CD4-positive, alpha-beta T cell (primary cell): ENCODE results near the gene ERFE. TPM values are rescaled to one million over a fixed set of nuclear protein-coding genes. Genes with fewer than 3 reads are reported as not detected.

Experiments used
- ATAC-seq: fragments of 200-7000 bp; cut with Tn5 transposase; one replicate; pipeline ENCODE4 v1.10.0; 2022; ENCODE audit warnings: mild to moderate bottlenecking; ENCODE audit not compliant: poor library complexity
- CTCF ChIA-PET: fragments of 350-600 bp; sonication (Branson Sonifier 250); formaldehyde crosslinking; loops from one replicate; lab custom pipeline; 2021; ENCODE audit warnings: antibody characterized with exemption, inconsistent platforms; lab: Charles Lee
- POLR2A ChIA-PET: fragments of 350-600 bp; sonication (Branson Sonifier 250); formaldehyde crosslinking; loops from one replicate; lab custom pipeline; 2021; ENCODE audit warnings: antibody characterized with exemption, inconsistent platforms; lab: Charles Lee
- DNase-seq, 14 experiments: peaks; one replicate each; pipeline ENCODE4 v3.0.0-alpha.2; 2013 to 2020; ENCODE audit warnings: mixed read lengths in 2 of 14
- H3K27ac ChIP-seq, 2 donors: one replicate each; pipeline versions ENCODE4 v1.5.1 to v1.7.0; 2013; ENCODE audit warnings: low read length in 2 of 2, low read depth in 1 of 2, mild to moderate bottlenecking in 1 of 2
- H3K27me3 ChIP-seq, 2 experiments: 1 replicate in 1 of 2; 2 replicates in 1 of 2; pipeline versions ENCODE4 v1.6.1 to v1.7.0; 2013; ENCODE audit warnings: low read length in 2 of 2, control low read depth in 1 of 2, mild to moderate bottlenecking in 1 of 2, moderate library complexity in 1 of 2; ENCODE audit not compliant: insufficient read depth in 2 of 2, control insufficient read depth in 1 of 2
- H3K36me3 ChIP-seq: one replicate; pipeline ENCODE4 v1.6.1; 2013; ENCODE audit warnings: low read length, control low read depth; ENCODE audit not compliant: insufficient read depth
- H3K4me1 ChIP-seq: one replicate; pipeline ENCODE4 v1.6.1; 2013; ENCODE audit warnings: low read length, control low read depth; ENCODE audit not compliant: insufficient read depth
- H3K4me3 ChIP-seq: one replicate; pipeline ENCODE4 v1.5.1; 2013; ENCODE audit warnings: mild to moderate bottlenecking, low read length, moderate library complexity
- H3K9me3 ChIP-seq, 2 experiments: 1 replicate in 1 of 2; 2 replicates in 1 of 2; pipeline versions ENCODE4 v1.6.1 to v1.7.0; 2013; ENCODE audit warnings: low read length in 2 of 2, mild to moderate bottlenecking in 2 of 2, control low read depth in 1 of 2, moderate library complexity in 1 of 2; ENCODE audit not compliant: control insufficient read depth in 1 of 2, insufficient read depth in 1 of 2
- H3K27ac Mint-ChIP-seq: one replicate; pipeline ENCODE4 v1.8.0; 2020; ENCODE audit warnings: mixed read lengths
- H3K27me3 Mint-ChIP-seq: one replicate; pipeline ENCODE4 v1.8.0; 2021; ENCODE audit warnings: mixed read lengths
- H3K36me3 Mint-ChIP-seq: one replicate; pipeline ENCODE4 v1.8.0; 2021; ENCODE audit warnings: low read depth, mixed read lengths
- H3K4me1 Mint-ChIP-seq: one replicate; pipeline ENCODE4 v1.8.0; 2021; ENCODE audit warnings: low read depth, mixed read lengths
- H3K4me3 Mint-ChIP-seq: one replicate; pipeline ENCODE4 v1.8.0; 2020; ENCODE audit warnings: mild to moderate bottlenecking, mixed read lengths
- H3K9me3 Mint-ChIP-seq: one replicate; pipeline ENCODE4 v1.8.0; 2020; ENCODE audit warnings: mixed read lengths
- intact Hi-C, 2 experiments: fragments of 100-400 bp; cut with DNase I in 1 of 2; cut with micrococcal nuclease in 1 of 2; formaldehyde crosslinking; loops; one replicate each; pipeline versions ENCODE4 v1.15.1 to v1.9.0; 2023 to 2025; cut with DNase I, micrococcal nuclease
- total RNA-seq, 174 experiments: library from RNA in 2 of 174; stranded (reverse) in 2 of 174; gene quantifications; one replicate each; pipeline ENCODE4 v1.2.3 and lab custom pipeline; 2021 to 2026
- TF ChIP-seq, protein P1 (sequence below): fragments of 200-600 bp; IDR thresholded peaks from one replicate; pipeline ENCODE4 v1.8.0; 2022; ENCODE audit warnings: antibody characterized with exemption, mild to moderate bottlenecking

Gene ERFE
- total RNA-seq, 2 experiments from 2014 or later: not detected

DNA sequence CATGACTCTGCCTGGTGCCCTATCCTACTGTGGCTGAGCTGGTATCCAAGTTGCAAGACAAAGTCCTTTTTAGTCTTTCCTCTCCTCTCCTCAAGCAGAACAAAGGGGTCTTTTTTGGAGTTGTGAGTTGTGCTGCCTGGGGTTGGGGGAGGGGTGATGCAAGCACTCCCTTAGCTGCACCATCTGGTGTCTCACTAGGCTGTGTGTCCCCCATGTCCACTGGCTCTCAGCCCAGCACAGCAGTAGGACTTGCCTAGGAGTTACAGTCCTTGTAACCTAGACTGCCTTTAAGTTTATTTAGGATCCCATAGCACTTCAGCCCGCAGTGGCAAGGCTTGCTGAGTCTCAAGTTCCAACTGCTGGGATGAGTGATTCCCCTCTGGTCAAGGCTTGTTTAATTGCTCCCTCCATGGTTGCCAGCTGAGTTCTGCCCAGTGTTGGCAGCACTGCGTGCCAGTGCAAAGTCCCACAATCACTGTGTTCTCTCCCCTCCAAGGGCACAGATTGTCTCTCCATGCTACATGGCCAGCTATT lies 57.9 kb downstream of the ERFE start:
- ChIA-PET CTCF (interaction anchor here (0.6 kb wide), 2 partner anchors 21 to 210 kb away, joined by 3 read pairs; no protein-coding TSS in a partner anchor), POLR2A (no interaction called here)
- H3K27me3 Mint-ChIP-seq: peaks cover 17% of the 10 kb centered on the region
- H3K36me3 Mint-ChIP-seq: no peaks in the 10 kb centered on the region
- H3K27ac Mint-ChIP-seq: no peak overlapping the region
- H3K27me3 ChIP-seq: peaks cover 4 to 8% of the 10 kb centered on the region in 2 experiments
- intact Hi-C loops: no loop called here
- no peak for ATAC-seq
- H3K9me3 ChIP-seq: no peaks in the 10 kb centered on the region
- H3K9me3 Mint-ChIP-seq: no peaks in the 10 kb centered on the region
- H3K4me3 ChIP-seq: no peak overlapping the region
- H3K4me1 ChIP-seq: no peaks in the 10 kb centered on the region
- H3K4me3 Mint-ChIP-seq: no peak overlapping the region
- H3K4me1 Mint-ChIP-seq: no peaks in the 10 kb centered on the region
- TF ChIP-seq, protein P1, sequence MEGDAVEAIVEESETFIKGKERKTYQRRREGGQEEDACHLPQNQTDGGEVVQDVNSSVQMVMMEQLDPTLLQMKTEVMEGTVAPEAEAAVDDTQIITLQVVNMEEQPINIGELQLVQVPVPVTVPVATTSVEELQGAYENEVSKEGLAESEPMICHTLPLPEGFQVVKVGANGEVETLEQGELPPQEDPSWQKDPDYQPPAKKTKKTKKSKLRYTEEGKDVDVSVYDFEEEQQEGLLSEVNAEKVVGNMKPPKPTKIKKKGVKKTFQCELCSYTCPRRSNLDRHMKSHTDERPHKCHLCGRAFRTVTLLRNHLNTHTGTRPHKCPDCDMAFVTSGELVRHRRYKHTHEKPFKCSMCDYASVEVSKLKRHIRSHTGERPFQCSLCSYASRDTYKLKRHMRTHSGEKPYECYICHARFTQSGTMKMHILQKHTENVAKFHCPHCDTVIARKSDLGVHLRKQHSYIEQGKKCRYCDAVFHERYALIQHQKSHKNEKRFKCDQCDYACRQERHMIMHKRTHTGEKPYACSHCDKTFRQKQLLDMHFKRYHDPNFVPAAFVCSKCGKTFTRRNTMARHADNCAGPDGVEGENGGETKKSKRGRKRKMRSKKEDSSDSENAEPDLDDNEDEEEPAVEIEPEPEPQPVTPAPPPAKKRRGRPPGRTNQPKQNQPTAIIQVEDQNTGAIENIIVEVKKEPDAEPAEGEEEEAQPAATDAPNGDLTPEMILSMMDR: no peak
- DNase-seq: no peak
- no peaks in the 10 kb centered on the region for H3K36me3 ChIP-seq
- no peak overlapping the region for H3K27ac ChIP-seq

Other genes starting within 250 kb of the ERFE start
- gene UBE2F, start 192.0 kb upstream of the ERFE start, total RNA-seq: 10 to 100 TPM; 23.2 to 27.4 TPM
- gene SCLY, start 98.0 kb upstream of the ERFE start, total RNA-seq: 1 to 10 TPM; 8.9 to 9.6 TPM
- not detected for gene ESPNL, start 58.6 kb upstream of the ERFE start, total RNA-seq
- not detected for gene KLHL30, start 20.3 kb upstream of the ERFE start, total RNA-seq
- 100 to 1,000 TPM; 133 to 143 TPM for gene ILKAP, start 44.7 kb downstream of the ERFE start, total RNA-seq
- 1 to 10 TPM; 1.5 to 1.9 TPM for gene HES6, start 81.1 kb downstream of the ERFE start, total RNA-seq
- 10 to 100 TPM; 33.8 to 38.2 TPM for gene PER2, start 129.6 kb downstream of the ERFE start, total RNA-seq
- 1 to 10 TPM; 5.1 to 6.9 TPM for gene TRAF3IP1, start 161.5 kb downstream of the ERFE start, total RNA-seq